KG1 (cell line): ENCODE results near the gene HNRNPA3.
"Not testable (repeated sequence)": the region's sequence is repeated elsewhere in the genome, so short reads cannot be mapped to it uniquely, and the experiment has no call there.

ENCODE experiments used
- DNase-seq: peaks from one replicate; lab custom pipeline; 2025; lab: John Stamatoyannopoulos, UW

HNRNPA3 gene

DNA sequence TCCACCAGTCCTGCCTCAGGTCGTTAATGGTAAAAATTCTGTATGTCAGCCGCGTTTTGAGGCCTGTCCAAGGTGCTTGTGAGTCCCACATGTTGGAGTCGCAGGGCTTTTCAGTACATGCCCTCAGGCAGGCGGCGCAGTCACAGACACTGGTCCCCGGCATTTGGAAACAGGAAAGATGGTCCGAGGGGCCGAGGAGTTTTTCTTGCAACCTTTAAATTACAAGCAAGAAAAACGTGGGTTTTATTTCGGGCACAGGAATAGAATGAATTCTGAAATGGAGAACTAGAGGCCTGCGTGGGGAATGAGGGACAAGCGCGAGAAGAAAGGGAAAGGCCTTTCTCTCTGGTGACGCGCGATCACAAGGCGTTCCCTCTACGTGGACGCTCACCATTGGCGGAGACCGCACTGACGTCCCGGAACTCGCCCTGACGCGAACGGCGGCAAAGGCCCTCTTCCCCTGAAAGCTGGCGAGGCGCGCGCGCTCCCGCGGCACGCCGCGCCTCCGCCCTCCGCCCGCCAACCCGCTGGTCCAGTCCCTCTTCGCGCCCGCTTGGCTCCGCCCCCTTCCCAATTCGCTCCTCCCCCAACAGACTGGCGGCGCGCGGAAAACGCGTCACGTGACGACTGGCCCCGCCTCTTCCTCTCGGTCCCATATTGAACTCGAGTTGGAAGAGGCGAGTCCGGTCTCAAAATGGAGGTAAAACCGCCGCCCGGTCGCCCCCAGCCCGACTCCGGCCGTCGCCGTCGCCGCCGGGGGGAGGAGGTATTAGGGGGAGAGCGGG lies at the start of gene HNRNPA3:
Gene HNRNPA3, plus strand, starts transcription at position 689 of the 785 bp plus-strand sequence. Its CDS starts 6 bp downstream, at position 695.
- DNase-seq, result peak; percentile 95

DNA sequence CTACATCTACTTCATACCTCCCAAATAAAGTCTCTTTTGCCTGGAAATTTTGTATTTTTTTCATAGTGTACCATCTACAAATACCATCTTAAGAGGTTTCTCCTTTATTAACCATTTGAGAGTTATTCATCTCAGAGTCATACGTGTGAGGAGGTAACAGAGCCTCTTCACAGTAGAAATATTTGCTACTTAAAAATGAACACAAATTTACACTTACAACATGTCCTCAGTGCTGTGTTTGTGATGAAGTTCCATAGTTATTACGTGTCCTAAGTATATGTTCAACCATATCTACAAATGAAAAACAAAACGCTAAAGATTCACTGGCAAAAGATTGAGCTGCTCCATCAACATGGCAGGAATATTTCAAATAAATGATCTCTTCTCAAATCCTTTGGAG lies 48.5 kb upstream of the HNRNPA3 start:
- no peak for DNase-seq

DNA sequence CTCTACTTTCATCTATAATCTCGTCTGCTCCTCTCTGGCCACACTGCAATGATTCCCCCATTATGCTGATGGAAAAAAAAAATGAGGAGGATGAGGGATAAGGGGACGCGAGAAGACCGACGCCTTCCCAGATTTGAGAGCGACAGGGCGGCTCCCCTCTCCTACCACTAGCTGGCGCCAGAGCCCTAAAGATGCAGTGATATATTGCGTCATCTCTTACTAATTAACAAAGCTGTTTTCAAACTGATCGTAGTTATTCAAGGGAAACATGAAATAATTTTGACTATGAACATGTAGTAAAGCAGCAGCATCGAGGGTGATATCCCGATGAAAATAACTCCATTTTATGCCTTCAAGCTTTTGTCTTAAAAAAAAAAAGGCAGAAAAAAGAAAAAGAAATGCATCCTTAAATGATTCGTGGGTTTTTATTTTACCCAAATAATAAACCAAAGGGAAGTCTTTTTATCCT lies 48.0 kb upstream of the HNRNPA3 start:
- DNase-seq, result peak; percentile 53

DNA sequence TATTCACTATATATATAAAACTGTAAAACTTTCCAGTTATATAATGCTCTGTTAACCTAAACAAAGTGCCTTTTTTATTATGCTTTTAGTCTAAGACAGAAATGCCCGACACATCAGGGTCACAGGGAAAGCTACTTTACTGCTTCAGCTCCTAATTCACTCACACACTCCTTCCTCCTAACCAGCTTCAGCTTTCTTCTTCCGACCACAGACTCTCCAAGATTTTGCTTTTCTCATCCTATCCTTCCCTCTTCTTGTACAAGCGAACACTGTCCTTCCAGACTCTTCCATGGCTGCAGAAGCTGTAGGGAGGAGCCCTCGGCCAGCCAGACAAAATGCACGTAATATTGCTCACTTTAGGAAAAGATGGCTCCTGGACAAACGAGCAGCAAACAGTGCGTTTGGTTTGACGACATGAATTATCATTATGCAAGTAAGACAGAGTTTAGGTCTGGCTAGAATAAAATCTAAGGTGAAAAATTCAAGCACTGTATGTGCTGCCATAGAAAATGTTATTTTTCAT lies 47.5 kb upstream of the HNRNPA3 start:
- DNase-seq, result no peak

DNA sequence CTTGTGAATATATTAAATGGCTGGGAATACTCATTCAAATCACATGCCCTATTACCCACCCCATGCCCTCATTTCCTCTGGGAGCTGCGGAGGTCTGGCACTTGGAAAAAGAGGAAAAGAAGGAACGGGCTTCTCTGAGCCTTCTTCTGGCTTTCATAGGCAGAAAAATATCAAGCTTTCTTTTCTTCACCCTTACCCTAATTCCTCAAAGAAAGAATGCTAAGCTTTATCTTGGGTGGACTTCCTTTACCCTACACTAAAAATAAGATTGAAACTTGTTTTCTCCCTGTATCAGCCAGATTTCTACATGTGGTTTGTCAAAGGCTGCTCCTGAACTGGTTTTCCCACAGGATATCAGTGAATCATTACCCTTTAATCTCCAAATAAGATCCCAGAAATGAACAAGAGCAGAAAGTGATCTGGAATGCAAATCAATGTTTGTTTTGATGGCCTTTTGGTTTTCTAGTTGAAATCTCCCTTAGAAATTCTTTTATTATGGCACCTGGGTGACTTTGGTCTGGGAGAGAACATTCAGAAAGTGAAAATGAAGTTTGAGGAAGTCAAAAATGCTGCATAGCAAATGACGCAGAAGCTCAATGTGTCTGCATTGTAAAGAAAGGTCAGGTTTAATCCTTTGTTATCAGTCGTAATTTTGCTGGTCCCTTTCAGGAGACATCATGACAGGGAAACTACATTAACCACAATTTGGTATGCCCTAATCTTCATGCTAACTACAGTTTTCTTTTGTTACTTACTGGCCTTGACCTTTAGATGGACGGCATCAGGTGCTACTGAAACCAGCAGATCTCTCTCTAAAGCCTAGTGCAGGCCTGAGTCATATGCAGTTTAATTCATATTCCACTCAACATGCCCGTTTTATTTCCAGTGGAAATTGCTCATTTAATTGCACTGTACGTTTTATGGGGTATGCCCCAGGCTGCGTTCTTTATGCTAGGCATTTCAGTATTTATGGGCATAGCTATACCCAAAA lies 46.6 kb upstream of the HNRNPA3 start:
- DNase-seq, result no peak

DNA sequence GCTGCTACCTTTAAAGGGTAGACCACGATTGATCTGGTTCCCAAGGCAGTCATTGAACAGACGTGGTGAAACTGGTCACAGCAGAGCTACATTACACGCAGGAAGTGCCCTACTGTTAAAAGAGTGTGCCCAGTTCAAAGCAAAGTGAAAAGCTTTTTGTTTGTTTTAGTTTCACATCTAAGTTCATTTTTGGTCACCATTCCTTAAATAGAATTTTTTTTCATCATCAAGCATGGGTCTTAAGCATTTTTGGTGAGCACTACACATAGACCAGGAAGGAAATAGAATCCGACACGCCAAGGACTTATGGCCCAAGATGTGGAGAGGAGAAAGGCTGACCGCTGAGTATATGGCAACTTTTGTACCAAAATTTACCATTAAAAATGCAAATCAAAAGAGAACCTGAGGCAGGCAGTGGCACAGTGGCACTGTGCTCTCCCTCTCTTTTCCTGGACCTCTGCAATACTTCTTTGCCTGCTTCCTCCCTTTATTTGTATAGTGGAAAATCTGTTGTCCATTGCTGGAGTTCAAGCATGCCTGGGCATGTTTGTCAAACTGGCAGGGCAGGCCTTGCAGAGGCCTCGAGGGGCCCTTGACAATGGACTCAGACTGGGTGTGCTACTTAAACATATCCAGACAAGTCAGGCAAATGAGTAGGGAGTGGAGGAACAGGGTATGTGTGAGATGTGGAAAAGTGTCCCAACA lies 42.6 kb upstream of the HNRNPA3 start:
- DNase-seq, result no peak

DNA sequence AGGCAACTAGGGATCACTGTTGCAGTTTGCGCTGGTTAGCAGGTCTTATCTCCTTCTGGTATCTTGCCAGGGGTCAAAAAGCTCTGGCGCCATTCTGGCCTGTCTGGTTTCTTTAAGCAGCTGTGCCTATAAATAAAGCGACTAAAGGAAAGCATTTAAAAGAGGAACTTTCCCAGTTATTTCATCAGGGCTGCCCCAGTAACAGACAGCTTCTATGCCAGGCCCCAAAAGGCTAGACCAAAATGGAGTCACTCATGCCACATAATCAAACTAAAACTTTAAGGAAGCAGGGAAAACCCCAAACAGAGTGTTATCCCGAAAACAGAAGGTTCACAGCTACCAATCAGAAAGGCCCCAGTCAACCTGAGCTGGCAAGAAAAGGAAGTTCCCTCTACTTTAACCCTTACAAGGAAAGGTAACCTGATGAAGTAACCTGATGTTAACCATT lies 41.2 kb upstream of the HNRNPA3 start:
- DNase-seq, result no peak

DNA sequence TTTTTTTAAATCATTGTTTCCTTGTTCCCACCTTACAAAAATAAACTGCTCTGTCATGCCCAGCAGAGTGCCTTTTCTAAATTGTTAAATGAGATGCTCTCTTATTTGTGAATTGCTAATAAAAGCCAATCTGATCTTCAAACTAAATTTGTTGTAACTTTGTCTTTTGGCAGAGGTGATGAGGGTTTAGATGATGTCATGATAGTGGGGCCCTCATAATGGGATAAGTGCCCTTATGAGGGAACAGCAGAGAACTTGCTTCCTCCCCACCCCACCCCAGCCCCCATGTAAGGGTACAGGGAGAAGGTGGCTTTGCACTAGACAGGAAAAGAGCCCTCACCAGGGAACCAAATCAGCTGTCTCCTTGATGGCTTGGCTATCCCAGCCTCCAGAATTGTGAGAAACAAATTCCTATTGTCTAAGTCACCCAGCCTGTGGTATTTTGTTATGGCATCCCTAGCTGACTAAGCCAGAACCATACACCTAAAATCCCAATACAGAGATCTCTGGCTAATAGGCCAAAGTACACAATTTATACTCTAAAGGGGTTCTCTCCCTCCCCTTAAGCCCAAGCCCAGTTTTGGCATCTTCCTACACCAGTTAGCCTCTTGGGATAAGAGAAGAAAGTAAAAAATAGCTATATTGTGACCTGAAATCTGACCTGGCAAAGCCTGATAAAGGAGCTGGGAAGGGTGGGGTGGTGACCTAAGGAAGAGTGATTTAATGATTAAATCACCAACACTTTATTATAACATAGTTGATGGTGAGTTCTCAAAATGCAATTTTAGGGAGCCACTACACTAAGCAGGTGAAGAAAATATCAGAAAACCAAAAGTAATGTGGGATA lies 40.3 kb upstream of the HNRNPA3 start:
- no peak for DNase-seq

DNA sequence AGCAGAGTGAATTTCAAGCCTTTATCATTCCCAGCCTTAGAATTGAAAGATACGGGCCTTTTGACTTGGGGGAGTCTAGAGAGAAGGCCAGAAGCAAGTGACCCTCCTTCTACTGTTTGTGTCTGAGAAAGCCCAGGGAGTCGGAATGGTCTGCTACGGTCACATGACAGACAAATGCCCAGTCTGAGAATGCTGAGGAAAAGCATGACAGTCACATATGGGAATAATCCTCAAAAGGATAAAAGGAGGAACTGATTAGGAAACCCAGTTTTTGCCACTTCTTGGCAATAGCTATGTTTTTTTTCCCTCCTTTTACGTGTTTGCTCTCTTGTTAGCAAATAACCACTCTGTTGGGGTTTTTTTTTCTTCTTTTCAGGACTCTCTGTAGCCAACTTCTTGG lies 38.1 kb upstream of the HNRNPA3 start:
- no peak for DNase-seq

DNA sequence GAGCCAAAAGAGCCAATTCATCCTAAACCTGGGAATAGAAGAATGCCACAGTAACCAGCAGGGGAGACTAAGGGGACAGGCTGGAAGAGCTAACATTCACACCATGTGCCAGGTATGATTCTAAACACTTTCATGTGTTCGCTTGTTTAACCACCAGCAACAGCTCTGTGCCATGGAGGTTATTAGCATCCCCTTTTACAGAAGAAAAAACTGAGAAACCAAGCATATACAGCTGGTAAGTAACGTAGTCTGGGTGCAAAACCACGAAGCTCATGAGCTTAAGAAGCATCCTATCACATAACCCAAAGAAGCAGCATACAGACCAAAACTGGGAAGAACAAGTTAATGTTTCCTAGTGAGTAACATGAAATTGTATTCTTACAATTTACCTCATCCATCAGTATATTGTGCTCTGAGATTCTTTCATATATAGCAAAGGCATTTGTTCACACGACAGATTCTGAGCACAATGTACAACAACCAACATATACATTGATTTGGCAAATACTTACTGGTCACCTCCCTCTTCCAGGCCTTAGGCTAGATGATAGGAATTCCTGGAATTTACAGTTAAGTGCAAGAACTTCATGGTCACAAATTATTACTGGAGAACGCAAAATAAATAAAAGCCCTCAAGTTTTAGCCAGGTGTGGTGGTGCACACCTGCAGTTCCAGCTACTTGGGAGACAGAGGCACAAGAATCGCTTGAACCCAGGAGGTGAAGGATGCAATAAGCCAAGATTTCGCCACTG lies 36.5 kb upstream of the HNRNPA3 start:
- no peak for DNase-seq

DNA sequence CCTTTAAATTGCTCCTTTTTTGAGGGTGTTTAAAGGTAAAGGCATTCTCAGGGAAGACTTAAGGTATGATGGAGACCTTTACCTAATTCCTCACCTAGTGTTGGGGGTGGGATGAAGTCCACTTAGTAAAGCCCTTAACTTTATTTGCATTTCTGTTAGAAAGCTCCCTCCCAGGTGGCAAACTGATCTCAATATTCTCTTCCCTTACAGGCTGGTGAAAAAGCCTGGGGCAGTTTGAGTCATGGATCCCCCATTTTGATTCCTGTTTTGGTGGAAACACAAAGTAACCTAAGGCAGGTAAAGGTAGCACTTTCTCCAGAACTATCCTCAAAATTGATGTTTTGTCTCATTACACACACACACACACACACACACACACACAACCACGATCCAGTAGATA lies 33.8 kb upstream of the HNRNPA3 start:
- no peak for DNase-seq

DNA sequence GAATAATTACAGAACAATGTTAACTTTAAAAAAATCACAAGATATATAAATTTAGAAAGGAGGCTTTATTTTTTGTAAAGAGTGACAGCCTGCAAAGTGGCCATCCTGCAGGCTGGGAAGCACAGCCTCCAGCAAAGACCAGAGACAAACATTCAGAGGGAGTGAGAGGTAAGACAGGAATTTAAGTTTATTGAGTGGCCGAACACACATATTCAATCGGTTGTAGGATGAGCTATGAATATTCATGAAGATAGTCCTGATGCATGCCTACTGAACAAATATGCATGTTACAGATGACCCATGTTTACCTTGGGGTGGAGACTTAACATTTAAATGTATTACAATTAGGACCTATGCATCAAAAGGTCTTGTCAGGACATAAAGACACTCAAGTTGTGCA lies 33.4 kb upstream of the HNRNPA3 start:
- DNase-seq, result no peak

DNA sequence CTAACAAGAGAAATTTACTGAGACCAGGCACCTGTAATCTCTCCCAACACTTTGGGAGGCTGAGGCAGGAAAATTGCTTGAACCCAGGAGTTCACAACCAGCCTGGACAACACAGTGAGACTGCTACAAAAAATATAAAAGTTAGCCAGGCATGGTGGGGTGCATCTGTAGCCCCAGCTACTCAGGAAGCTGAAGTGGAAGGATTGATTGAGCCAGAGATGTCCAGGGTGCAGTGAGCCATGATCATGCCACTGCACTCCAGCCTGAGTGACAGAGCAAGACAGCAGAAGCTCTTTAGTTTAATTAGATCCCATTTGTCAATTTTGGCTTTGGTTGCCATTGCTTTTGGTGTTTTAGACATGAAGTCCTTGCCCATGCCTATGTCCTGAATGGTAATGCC lies 32.9 kb upstream of the HNRNPA3 start:
- not testable (repeated sequence) for DNase-seq

DNA sequence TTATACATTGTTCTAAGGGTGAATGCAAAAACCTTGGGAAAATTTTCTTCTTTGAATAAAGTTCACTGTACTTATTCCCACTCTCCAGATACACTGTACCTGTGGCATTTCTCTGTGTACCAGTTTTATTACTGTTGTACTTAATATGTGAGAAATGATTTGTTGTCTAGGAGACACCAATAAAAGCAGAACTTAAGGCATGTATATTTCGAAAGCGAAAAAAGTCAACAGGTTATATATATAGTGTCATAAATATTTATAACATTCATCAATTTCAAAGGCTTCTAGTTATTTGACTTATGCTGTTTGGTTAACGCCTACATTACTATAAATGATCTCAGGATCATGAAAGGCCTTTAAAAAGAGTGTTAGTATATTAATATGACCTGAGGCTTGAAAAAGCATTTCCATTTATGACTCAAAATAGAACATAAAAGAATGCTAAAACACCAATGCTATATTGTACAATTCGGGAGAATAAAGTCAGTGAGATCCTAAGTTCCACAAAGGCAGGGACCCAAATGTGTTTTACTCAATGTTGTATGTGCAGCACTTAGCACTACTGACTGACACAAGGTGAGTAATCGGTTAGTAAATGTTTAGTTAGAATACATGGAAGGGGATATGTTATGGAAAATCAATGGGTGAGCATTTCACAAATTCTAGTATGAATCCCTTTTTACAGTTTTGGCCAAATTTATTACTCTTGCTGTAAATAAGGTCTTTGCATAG lies 32.2 kb upstream of the HNRNPA3 start:
- DNase-seq, result no peak

DNA sequence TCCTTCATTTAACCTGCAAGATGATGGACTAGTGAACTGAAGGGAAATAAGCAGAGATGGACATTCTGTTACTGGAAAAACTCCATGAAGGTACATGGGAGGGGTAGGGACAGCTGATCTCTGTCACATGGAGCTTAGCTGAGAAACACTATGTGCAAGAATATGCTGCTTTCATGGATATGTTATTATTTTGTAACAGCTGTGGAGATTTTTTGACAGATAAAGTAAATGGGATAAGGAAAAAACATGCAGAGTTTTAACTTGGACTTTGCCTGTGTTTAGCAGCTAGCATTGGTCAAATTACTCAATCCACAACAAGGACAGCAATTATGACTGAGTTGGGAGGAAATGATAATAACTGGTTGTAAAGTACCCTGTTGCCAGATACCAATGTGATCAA lies 28.7 kb upstream of the HNRNPA3 start:
- no peak for DNase-seq

DNA sequence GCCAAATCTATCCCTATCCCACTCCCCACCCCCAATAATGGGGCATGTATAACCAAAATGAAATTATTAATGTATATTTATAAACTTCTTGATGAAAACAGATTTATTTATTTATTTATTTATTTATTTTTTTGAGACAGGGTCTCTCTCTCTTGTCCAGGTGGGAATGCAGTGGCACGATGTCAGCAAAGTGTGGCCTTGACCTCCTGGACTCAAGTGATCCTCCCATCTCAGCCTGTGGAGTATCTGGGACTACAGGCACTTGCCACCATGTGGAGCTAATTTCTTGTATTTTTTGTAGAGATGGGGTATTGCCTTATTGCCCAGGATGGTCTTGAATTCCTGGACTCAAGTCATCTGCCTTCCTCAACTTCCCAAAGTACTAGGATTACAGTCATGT lies 28.0 kb upstream of the HNRNPA3 start:
- no peak for DNase-seq

DNA sequence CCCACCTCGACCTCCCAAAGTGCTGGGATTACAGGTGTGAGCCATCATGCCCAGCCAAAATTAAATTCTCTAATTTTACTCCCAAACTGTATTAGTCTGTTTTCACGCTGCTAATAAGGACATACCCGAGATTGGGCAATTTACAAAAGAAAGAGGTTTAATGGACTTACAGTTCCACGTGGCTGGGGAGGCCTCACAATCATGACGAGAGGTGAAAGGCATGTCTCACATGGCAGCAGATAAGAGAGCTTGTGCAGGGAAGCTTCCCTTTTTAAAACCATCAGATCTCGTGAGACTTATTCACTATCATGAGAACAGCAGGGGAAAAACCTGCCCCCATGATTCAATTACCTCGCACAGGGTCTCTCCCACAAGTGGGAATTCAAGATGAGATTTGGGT lies 26.6 kb upstream of the HNRNPA3 start:
- not testable (repeated sequence) for DNase-seq

DNA sequence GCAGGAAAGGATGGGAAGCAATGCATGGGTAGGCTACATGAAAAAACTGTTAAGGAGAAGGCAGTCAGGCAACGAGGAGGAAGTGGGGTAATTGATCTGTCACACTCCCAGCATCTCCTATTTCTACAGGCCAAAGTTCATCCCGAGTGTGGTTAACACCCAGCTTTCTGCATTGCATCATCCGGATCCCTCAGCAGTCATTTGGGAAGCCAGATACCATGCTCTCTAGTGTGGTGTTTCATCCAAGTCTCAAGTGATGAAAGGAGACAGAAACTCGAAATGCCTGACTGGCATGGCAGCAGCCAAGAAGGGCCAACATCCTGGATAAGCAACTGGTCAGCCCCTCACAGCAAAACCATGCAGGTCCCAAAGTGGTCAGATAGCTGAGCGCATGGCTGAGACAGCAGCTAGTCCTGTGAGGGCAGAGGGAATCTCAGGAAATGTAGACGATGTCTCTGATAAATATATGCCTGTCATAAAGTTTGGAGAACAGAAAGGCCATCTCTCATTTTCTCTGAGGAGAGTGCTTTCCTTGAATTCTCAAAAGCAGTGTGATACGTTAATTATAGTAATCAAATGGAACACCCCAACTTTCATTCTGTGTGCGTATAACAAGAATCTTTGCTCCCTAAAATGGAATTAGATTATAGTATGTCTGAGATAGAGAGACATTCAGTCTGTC lies 24.8 kb upstream of the HNRNPA3 start:
- DNase-seq, result no peak
